ENCODE measurements around the gene SLC38A10.
A peak's percentile ranks its signal among the peaks of the same experiment; 100 is the strongest.

GRCh38 chr17:81241648-81242420, 53.3 kb downstream of the SLC38A10 start:
- TF ChIP-seq CTCF (IDR thresholded peaks at IDR 0.05; ENCODE audit: low read depth, low read length, poor library complexity, severe bottlenecking) (peak; percentile 87), EZH2phosphoT487 (IDR thresholded peaks at IDR 0.05; ENCODE audit: borderline replicate concordance, low read length) (no peak)
